GM21825 (cell line): Measurements from ENCODE around the gene MS4A4A.
"Not testable (repeated sequence)": the region's sequence is repeated elsewhere in the genome, so short reads cannot be mapped to it uniquely, and the experiment has no call there.

ENCODE experiments used
- ATAC-seq: cut with Tn5 transposase; IDR thresholded peaks from one replicate; pipeline ENCODE4 v1.9.1; 2021; ENCODE audit warnings: mild to moderate bottlenecking, moderate library complexity; ENCODE audit not compliant: unreplicated experiment

The MS4A4A gene

DNA sequence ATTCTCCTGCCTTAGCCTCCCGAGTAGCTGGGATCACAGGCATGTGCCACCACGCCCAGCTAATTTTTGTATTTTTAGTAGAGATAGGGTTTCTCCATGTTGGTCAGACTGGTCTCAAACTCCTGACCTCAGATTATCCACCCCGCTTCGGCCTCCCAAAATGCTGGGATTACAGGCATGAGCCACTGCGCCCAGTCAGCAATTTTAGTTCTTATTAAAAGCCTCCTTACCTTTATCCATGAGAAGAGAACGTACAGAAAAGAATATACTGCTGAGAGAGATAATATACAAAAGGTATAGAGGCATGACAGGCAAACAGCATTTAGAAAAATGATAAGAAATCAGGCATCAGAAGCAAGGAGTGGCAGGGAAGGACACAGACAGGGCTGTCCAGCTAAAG lies 21.4 kb downstream of the MS4A4A start:
- not testable (repeated sequence) for ATAC-seq

DNA sequence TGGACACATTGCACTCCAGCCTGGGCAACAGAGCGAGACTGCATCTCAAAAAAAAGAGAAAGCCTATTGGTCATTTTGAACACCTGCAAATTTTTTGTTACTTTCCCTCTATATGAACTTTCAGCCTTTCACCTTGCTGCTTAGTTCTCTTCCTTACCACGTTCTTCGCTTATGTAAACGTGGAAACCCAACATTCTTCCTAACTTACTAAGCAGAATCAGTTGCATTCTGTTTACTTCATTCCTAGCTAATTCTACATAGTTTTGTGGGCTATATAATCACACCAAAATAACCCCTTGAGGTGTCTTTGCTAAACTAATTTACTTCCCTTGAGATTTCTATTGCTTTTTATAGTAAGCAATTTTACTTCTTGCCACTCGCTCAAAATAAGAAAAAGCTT lies 23.2 kb downstream of the MS4A4A start:
- ATAC-seq: no peak

DNA sequence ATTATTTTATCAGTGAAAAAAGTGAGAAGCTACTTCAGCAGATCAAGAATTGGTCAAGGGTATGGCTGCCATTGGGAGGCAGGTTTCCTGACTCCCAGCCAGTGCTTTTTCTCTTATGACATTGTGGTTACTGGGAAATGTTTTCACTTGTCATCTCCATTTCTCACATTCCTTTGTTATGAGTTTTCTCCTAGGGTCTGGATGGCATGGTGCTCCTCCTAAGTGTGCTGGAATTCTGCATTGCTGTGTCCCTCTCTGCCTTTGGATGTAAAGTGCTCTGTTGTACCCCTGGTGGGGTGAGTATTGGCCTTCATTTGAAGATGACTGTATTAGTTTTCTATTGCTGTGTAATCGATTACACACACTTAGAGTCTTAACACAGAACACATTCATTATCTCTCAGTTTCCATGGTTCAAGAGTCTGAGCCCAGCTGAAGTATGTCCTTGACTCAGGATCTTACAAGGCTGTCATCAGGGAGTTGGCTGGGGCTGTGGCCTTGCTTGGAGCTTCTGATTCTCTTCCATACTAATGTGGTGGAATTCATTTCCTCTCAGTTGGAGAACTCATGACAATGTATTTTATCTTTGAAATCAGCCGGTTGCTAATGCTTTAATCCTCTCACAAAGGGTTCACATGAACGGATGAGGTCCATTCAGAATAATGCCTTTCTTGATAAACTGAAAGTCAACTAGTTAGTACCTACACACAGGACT lies 25.6 kb downstream of the MS4A4A start:
- ATAC-seq: no peak

DNA sequence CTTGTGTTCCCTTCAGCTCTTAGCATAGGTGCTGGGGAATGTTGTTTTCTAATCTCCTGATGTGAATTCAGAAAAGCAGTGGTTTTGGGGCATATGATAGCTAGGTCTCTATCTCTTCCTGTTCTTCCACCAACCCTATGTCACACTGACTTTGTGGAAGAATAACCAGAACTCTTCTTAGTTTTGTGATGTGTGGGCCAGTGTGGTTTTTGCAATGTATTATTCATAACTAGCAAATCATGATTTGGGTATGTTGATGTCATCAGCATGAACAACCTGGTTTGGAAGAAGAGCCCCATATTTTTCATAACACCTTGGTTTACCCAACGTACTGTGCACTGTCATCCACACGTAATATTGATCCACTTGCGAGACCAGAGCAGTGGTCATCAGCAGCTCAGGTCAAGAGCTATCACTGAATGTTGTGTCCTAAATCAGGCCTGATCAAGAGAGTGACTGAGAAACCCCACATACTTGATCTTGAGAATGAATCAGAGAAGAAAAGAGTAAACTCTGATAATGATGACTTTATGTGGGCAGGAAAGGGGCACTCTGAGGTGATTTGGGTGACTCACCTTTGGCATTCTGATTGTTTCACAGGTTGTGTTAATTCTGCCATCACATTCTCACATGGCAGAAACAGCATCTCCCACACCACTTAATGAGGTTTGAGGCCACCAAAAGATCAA lies 27.2 kb downstream of the MS4A4A start:
- ATAC-seq: no peak

DNA sequence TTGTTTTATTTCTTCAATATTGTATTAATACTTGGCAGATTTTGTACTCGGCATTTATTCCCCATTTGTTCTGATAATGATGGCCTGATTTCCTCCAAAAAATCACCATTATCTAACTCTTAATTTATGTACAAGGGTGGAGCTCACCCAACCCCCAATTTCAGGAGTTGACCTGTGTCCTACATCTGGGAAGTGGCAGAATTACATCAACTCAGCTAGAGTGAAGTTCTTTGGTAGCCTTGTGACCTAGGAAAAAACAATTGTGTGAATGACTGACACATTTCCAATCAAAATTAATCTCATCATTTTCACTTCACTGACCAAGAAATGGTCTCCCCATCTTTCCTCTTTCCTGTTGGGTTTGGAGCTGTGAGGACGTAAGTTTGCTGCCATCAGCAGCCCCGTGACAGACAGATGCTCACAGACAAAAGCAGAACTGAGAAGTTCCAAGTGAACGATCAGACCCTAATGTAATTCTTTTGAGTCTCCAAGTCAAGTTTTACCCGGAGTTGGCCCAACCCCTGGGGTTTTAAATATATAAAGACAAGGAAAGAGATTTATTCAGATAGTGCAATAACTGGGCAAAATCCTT lies 30.0 kb downstream of the MS4A4A start:
- ATAC-seq: peak; percentile 46

DNA sequence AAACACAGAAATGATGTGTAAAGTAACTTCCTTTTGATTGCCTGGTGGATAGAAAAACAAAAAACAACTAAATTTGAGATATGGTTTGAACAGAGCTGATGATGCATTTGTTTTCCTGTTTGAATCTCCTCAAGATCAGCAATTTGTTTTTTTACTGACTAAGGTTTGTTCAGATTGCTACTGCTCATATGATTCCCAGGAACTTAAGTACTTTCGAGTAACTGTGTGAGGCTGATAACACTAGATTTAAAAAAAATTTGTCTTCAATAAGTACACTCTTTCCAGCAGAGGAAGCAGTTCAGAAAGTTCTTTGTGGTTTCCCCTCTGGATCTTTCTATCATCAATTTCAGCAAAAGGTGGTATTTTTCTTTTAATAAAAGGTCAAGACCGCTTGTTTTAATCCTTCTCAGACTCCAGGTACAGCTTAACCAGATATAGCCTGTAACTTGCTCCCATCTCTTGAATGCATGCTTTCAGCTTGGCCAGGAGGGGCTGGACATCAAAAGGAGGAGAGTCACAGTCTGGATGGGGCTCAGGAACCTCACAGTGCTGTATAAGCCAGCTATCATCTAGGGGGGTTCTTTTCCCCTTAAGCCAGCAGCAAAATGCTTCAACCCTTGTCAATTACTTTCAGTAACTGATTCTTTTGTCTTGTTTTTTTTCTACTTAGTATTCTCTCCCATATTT lies 34.3 kb downstream of the MS4A4A start:
- no peak for ATAC-seq

DNA sequence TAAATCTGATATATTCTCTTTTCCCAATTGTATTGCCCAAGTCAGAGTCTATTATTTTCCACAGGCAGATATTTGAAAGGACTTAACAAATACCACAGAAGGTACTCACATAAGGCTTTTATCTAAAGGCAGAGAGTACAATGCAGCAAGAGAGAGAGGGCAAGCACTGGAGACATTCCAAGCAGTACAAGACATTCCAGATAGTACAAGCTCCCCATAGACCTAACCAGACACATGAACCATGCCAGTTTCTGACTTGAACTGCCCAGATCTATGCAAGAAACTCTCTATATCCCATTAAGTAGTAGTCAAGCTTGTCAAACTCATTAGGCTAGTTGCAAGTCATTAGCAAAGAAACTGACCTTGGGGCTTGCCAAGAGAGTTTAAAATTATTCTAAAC lies 35.4 kb downstream of the MS4A4A start:
- ATAC-seq: no peak

DNA sequence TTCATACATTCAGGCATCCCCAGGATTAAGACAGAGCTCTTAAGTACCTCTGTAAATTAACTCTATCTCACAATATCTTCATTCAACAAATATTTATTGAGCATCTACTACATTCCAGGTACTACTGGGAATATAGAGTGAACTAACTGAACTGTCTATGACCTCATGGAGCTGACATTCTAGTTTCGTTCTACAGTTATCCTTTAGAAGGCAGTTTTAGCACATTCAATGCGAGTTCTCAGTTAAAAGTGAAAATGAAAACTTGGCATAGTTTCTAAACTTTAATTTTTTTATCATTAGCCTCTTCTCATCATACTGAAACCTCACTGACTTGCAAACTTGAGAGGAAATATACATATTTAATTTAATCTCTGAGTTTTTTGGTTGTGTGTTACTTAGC lies 35.9 kb downstream of the MS4A4A start:
- ATAC-seq: no peak

DNA sequence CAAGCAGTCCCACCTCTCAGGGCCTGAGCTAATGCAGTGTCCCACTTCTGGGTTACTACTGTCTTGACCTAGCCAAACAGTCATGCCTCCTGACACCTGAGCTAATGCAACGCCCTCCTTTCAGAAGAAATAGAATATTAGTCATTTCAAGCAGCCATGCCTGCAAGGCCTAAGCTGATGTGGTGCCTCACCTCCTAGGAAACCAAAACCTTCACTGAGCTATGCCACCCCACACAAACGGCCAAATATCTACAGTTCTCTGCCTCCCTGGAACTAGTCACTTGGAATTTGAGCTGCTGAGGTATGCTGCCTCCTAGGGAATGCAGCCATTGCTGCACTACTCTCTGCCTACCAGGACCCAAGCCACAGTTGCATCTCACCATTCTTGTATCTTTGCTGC lies 38.3 kb downstream of the MS4A4A start:
- no peak for ATAC-seq

DNA sequence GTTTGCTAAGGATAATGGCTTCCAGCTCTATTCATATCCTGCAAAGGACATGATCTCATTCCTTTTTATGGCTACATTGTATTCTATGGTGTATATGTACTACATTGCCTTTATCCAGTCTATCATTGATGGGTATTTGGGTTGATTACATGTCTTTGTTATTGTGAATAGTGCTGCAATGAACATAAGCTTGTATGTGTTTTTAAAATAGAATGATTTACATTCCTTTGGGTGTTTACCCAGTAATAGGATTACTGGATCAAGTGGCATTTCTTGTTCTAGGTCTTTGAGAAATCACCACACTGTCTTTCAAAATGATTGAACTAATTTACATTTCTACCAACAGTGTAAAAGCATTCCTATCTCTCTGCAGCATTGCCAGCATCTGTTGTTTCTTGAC lies 40.6 kb downstream of the MS4A4A start:
- ATAC-seq: no peak

DNA sequence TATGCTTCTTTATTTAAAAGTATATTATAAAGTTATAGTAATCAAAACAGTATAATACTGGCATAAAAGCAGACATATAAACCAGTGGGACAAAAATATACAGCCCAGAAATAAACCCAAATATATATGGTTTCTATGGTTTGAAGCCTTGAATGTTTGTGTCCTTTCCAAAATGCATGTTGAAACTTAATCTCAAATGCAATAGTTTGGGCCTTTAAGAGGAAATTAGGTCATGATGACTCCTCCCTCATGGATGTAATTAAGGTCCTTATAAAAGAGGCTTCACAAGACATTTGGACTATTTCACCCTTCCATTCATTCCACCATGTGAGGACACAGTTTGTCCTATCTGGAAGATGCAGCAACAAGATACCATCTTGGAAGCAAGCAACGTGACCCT lies 46.5 kb downstream of the MS4A4A start, which contains the start of gene MS4A6E:
TSS of gene MS4A6E (plus strand) at position 301 of the 400 bp plus-strand sequence. CDS start 7,641 bp downstream, outside the sequence.
- ATAC-seq: no peak

DNA sequence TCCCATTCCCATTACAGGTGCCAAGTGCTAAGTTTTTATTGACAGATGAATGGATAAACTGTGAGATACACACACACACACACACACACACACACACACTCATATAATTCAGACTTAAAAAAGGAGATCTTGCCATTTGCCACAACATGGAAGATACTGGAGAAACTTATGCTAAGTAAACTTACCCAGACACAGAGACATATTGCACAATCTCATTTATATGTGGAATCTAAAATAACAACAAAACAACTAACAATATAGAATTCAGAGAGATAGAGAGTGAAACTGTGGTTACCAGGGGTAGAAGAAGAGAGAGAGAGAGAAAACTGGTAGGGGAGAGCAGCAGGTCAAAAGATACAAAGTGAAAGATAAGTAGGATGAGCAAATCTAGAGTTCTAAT lies 48.0 kb downstream of the MS4A4A start:
- no peak for ATAC-seq

DNA sequence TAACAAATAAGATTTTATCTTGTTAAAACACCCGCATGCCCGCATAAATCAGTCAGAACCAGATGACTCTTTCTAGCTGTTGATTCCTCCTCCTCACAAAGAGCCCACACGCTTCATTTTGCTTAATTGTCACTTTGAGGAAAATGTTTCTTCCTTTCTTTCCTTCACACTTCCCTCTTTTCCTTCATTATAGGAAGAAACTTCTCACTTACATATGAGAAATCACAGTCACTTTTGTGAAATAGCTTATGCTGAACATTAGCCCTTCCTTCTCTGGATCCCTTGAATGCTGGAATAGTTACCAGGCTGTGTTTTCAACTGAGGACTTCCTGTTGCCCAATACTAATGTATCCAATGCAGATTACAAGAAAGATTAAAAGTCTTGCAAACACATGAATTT lies 52.4 kb downstream of the MS4A4A start:
- ATAC-seq: no peak

DNA sequence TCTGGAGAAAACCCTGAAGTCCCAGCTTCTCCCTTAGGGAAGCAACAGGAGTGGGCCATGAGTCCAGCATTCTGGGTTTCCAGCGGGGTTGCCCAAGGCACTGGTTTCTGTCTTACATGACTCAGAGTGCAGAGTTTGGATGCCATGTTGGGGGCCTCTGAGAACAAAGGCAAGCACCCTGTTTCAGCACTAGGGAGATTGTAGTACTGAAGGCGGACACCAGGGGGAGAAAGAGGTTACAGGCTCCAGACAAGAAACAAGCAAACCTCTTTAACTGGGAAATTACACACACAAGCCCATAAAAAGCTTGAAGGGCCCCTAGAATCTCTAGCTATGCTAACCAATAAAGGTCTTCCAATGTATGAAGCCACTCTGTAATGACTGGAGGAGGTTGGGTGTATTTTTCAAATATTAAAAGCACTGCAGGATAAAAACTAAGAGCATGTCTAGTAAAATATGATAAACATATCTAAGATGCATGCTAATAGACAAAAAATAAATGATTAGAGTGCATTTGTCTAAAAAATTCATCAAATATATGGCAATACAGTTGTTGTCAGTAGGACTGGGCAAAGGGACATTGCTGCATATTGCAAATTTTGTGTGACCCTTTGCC lies 53.6 kb downstream of the MS4A4A start:
- ATAC-seq: no peak

DNA sequence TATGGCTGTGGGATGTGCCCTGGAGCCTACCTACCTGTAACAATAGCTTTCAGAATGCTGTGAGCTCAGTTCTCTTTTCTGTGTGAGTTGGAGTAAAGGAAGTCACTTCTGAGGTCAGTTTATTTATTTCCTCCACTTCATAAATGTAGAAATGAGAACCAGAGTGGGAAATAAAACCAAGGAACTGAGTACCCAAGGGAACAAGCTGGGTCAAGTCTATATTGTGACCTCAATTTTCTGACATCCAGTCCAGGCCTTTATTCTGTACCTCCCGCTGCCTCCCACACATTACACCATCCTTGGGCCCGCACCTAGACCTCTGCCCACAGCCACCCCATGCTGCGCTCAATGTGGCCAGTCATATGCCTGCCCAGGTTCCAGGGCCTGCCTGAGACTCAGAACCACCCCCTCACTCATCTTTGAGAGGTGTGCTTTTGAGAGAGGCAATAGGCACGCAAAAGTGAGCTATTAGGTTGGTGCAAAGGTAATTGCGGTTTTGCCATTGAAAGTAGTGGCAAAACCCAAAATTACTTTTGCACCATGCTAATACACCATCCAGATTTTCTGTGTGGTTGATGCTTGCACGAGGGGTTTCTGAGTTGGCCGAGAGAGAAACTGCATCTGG lies 56.4 kb downstream of the MS4A4A start:
- ATAC-seq: no peak

DNA sequence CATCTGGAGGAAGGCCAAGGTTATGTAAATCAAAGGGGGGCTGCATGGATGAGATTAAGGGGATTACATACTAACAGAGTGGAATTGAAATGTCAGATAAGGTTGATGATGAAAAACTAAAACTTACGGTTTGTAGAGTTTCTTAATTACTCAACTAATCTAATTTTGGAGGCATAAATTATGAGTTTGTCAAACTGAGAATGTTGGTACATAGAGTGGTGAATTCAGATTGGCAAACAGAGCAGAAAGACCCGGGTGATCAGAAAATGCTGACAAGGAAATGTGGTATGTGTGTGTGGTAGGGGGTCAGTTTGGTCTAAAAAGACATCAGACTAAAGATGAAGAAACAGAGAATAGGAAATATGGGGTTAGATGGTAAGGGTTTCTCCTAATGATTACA lies 57.6 kb downstream of the MS4A4A start:
- ATAC-seq: no peak

DNA sequence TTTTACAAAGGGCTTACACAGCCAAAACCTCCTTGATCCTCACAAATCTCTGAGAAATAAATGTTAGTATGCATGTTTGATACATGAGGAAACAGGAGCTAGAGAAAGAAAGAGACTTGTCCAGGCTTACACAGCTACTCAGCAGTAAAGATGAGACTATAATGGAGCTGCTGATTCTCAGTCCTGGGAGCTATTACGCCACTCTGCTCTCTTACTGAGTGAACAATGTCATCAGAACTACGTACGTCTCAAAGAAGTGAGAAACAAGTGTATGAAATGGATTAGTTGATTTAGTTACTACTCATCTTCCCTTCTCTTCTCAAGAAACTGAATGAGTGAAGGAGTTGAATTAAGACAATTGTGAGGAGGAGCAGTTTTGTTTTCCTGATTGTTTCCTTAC lies 58.9 kb downstream of the MS4A4A start:
- ATAC-seq: no peak

DNA sequence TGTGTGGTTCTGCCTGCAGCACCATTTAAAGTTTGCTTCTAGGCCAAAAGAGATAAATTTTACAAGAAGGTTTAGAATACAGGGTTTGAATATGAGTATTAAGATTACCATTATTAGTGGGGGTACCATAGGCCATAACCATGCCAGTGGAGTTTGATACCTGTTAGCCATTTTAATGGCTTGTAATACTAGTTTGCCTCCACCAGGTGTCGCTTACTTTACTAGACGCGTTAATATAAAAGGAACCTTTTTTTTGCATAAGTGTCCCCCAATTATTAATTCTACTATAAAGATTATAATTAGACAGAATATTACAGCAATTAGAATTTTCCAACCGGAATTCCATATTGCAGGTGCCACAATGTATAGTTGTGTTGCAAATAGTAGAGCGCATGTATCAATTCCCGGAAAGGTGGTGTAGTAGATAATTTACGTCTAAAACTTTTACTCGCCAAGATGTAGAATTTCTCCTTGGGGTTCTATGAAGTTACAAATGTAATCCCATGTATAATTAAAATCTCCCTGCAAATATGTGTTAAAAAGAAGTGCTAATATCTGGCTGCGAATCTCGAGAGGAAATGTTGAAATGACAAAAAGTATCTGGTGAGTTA lies 62.7 kb downstream of the MS4A4A start:
- ATAC-seq: no peak

DNA sequence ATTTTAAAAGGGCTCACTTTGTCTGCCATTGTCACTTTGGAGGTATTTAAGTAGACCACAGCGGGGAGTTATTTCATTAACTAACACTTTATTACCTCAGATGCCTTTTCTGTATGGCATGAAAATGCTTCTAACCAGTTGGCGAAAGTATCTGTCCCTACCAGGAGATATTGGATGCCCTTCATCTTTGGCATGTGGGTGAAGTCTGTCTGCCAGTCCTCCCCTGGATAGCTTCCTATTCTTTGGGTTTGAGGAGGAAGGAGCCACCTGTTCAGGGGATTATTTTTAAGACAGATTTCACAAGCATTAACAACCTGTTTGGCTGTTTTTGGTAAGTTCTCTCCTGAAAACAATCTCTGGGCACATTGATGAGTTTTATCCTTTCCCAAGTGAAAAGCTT lies 63.7 kb downstream of the MS4A4A start:
- no peak for ATAC-seq

DNA sequence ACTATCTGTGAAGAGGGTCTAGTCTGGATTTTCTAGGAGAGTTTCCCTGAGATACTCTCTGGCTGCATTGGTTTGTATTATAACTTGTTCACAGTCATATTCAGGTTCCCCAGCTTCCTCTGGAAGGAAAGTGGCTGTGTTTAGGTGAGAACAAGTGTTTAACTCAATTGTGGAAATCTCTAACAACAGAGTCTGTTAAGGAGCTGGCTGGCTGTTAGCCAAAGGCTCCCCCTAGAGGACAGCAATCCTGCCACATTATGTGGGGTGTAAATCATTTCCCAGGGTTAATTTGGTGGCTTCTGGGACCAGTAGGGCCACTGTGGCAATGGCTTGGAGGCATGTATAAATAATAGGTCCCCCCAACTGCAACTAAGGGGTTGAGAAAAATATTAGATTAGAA lies 65.0 kb downstream of the MS4A4A start:
- ATAC-seq: no peak
